Tibial nerve (tissue), 3 donors: ENCODE data around the gene ACVR1.

Experiments used
- CTCF ChIP-seq, 5 experiments: fragments of 200-600 bp in 3 of 5; fragments of 450-650 bp in 2 of 5; sonication (generic) in 3 of 5; IDR thresholded peaks; one replicate each; pipeline ENCODE4 v1.5.1; 2016 to 2019; ENCODE audit warnings: antibody characterized with exemption in 5 of 5, mild to moderate bottlenecking in 3 of 5, moderate library complexity in 2 of 5
- POLR2A ChIP-seq, 2 donors: fragments of 450-650 bp; IDR thresholded peaks; one replicate each; pipeline ENCODE4 v1.6.1; 2017; ENCODE audit warnings: antibody characterized with exemption in 2 of 2, mild to moderate bottlenecking in 2 of 2, moderate library complexity in 2 of 2

GRCh38 chr2:157903626-157904025 lies 27.5 kb upstream of the ACVR1 start:
- TF ChIP-seq CTCF (IDR thresholded peaks at IDR 0.05) (no peak), POLR2A (IDR thresholded peaks at IDR 0.05) (no peak)
